Measurements from ENCODE around the gene BBLN. TPM values are rescaled to one million over a fixed set of nuclear protein-coding genes. Genes with fewer than 3 reads are reported as not detected.

Gene BBLN
- total RNA-seq, 1 donor from 2014 or later = 7.8 TPM

DNA sequence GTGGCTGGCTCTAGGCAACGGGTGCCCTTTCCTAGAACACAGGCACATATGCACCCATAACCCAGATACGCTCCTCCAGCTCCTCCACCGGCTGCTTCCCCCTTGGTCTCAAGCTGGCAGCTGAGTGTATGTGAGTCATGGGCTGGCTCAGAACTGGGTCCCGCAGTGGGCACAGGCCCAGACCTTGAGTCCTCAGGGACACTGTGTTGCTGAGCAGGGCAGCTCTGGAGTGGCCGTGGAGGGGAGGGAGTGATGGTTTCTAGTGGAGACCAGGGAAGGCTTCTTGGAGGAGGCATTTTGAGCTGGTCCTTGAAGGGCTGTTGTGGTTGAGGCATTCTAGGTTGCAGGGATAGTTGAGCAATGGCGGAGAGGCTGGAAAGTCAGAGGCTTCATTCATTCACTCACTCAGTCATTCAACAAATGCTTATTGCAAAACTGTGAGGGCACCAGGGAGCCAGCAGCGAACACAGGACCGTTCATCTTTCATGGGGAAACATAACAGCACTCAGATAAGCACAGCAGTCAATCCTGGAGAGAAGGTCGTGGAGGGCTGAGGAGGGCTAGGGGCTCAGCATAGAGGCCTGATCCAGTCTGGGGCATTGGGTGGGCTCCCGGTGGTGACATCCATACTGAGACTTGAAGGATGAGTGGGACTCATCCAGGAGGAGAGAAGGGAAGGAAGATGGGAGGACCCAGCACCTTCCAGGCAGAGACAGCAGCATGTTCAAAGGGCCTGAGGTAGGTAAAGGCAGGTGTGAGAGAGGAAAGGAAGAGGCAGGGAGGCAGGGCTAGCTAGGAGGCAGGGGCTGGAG lies 2.4 kb downstream of the BBLN start:
- Histone ChIP-seq H3K27me3 (ENCODE audit: control insufficient read depth in 3 of 3, insufficient read depth in 3 of 3, low read length in 3 of 3) (no peaks in the 10 kb centered on the region), H3K4me1 (ENCODE audit: control insufficient read depth in 3 of 3, insufficient read depth in 3 of 3, low read length in 3 of 3) (peaks cover 11 to 23% (median 20%) of the 10 kb centered on the region in 3 donors), H3K4me3 (ENCODE audit: low read length in 3 of 3) (no peak overlapping the region), H3K9me3 (ENCODE audit: control insufficient read depth in 3 of 3, low read length in 3 of 3) (no peaks in the 10 kb centered on the region), H3K27ac (ENCODE audit: low read depth, low read length) (no peak overlapping the region), H3K36me3 (ENCODE audit: control insufficient read depth in 3 of 3, insufficient read depth in 3 of 3, low read length in 3 of 3) (peaks cover 28 to 40% (median 34%) of the 10 kb centered on the region in 3 donors), H3K9ac (ENCODE audit: low read depth in 1 of 3, low read length in 3 of 3) (peak overlapping the region in 1 of 3 donors; percentile 16)

DNA sequence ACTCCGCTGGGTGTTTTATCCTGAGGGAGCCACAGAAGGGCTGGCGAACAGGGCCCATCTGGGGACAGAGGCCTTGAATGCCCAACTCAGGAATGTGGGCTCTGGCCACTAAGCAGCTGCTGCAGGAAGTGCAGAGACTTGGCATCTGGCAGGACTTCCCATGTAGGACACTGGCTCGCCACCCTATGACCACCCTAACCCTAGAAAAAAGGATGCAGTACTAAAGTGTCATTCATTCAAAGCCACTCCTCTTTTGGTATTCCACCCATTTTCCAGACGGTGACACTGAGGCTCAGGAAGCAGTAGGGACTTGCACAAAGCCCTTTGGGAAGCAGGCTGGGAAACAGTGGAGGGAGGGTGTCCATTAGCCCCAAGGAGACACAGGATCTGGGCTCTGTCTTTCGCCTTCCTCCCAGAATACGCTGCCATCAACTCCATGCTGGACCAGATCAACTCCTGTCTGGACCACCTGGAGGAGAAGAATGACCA lies 3.0 kb downstream of the BBLN start:
- Histone ChIP-seq H3K27me3 (ENCODE audit: control insufficient read depth in 3 of 3, insufficient read depth in 3 of 3, low read length in 3 of 3) (no peaks in the 10 kb centered on the region), H3K36me3 (ENCODE audit: control insufficient read depth in 3 of 3, insufficient read depth in 3 of 3, low read length in 3 of 3) (peaks cover 34 to 46% (median 40%) of the 10 kb centered on the region in 3 donors), H3K27ac (ENCODE audit: low read depth, low read length) (no peak overlapping the region), H3K4me1 (ENCODE audit: control insufficient read depth in 3 of 3, insufficient read depth in 3 of 3, low read length in 3 of 3) (peaks cover 11 to 23% (median 20%) of the 10 kb centered on the region in 3 donors), H3K4me3 (ENCODE audit: low read length in 3 of 3) (no peak overlapping the region), H3K9me3 (ENCODE audit: control insufficient read depth in 3 of 3, low read length in 3 of 3) (no peaks in the 10 kb centered on the region), H3K9ac (ENCODE audit: low read depth in 1 of 3, low read length in 3 of 3) (no peak overlapping the region)

DNA sequence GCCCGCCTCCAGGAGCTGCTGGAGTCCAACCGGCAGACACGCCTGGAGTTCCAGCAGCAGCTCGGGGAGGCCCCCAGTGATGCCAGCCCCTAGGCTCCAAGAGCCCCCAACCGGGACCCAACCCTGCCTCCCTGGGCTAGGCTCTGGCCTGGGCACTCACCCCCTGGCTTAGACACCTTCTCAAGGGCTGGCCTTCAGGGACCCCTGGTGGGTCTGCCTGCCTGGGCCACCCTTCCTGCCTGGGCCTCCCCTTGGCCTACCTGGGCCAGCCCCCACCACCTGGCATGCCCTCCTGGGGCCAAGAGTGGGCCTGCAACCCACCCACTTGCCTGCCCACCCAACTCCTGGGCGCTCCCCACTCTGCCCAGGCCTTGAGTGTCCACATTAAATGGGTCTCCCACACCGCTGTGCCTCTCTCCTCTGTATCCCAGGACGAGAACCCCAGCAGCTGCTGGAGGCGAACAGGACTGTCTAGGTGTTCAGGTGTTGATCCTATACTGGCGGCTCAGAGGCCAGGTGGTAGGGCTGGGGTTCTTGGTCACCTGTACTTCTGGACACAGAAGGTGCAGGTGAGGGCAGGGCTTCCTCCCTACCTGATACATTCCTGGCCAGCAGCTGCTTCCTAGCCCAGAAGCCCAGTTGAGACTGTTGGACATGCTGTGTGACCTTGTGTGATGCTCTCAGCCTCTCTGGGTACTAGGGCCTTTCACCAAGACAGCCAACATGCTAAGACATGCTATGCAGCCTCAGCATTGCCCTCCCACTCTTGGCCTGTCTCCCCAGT lies 3.6 kb downstream of the BBLN start:
- no peak overlapping the region for H3K9ac ChIP-seq (ENCODE audit: low read depth in 1 of 3, low read length in 3 of 3)
- peaks cover 11 to 23% (median 20%) of the 10 kb centered on the region in 3 donors for H3K4me1 ChIP-seq (ENCODE audit: control insufficient read depth in 3 of 3, insufficient read depth in 3 of 3, low read length in 3 of 3)
- H3K27ac ChIP-seq (ENCODE audit: low read depth, low read length) = no peak overlapping the region
- no peak overlapping the region for H3K4me3 ChIP-seq (ENCODE audit: low read length in 3 of 3)
- H3K27me3 ChIP-seq (ENCODE audit: control insufficient read depth in 3 of 3, insufficient read depth in 3 of 3, low read length in 3 of 3) = no peaks in the 10 kb centered on the region
- peaks cover 38 to 51% (median 44%) of the 10 kb centered on the region in 3 donors for H3K36me3 ChIP-seq (ENCODE audit: control insufficient read depth in 3 of 3, insufficient read depth in 3 of 3, low read length in 3 of 3)
- no peaks in the 10 kb centered on the region for H3K9me3 ChIP-seq (ENCODE audit: control insufficient read depth in 3 of 3, low read length in 3 of 3)

DNA sequence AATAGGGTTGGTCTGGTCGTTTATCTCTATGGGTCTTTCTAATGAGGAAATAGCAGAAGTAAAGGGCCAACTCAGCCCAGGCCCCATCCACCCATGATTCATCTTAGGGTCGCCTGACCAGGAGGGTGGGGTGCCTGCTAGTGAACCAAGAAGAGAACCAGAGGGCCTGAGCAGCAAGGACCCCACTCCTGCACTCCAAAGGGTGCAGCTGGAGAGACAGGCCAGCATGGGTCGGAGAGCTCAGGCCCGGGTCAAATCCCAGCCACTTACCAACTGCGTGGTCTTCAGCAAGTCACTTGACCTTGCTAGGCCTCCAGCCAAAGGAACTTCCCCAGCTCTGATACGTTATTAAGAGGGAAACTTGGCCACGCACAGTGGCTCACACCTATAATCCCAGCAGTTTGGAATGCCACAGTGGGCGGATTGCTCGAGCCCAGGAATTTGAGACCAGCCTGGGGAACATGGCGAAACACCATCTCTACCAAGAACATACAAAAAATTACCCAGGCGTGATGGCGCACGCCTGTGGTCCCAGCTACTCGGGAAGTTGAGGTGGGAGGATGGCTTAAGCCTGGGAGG lies 4.3 kb downstream of the BBLN start:
- Histone ChIP-seq H3K27me3 (ENCODE audit: control insufficient read depth in 3 of 3, insufficient read depth in 3 of 3, low read length in 3 of 3) (no peaks in the 10 kb centered on the region), H3K4me1 (ENCODE audit: control insufficient read depth in 3 of 3, insufficient read depth in 3 of 3, low read length in 3 of 3) (peaks cover 11 to 21% (median 18%) of the 10 kb centered on the region in 3 donors), H3K9ac (ENCODE audit: low read depth in 1 of 3, low read length in 3 of 3) (no peak overlapping the region), H3K27ac (ENCODE audit: low read depth, low read length) (no peak overlapping the region), H3K9me3 (ENCODE audit: control insufficient read depth in 3 of 3, low read length in 3 of 3) (no peaks in the 10 kb centered on the region), H3K36me3 (ENCODE audit: control insufficient read depth in 3 of 3, insufficient read depth in 3 of 3, low read length in 3 of 3) (peaks cover 45 to 57% (median 50%) of the 10 kb centered on the region in 3 donors), H3K4me3 (ENCODE audit: low read length in 3 of 3) (no peak overlapping the region)

DNA sequence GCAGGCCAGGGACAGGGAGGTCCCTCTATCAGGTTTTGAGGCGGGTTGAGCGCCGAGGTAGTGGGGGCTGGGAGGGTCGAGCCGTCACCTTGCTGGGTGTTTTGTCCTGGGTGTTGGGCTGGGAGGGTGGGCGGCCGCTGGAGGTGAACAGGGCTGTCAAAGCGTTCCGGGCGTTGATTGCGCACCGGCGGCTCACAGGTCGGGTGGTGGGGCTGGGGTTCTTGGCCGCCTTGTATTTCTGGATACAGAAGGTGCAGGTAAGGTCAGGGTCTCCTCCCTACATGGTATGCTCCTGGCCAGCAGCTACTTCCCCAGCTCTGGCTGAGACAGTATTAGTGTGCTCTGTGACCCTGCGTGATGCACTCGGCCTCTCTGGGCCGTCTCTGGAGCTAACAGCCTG lies 6.1 kb downstream of the BBLN start:
- Histone ChIP-seq H3K27ac (ENCODE audit: low read depth, low read length) (no peak overlapping the region), H3K9me3 (ENCODE audit: control insufficient read depth in 3 of 3, low read length in 3 of 3) (no peaks in the 10 kb centered on the region), H3K36me3 (ENCODE audit: control insufficient read depth in 3 of 3, insufficient read depth in 3 of 3, low read length in 3 of 3) (peaks cover 53 to 71% (median 60%) of the 10 kb centered on the region in 3 donors), H3K4me3 (ENCODE audit: low read length in 3 of 3) (no peak overlapping the region), H3K9ac (ENCODE audit: low read depth in 1 of 3, low read length in 3 of 3) (no peak overlapping the region), H3K4me1 (ENCODE audit: control insufficient read depth in 3 of 3, insufficient read depth in 3 of 3, low read length in 3 of 3) (peaks cover 2 to 8% (median 5%) of the 10 kb centered on the region in 3 donors), H3K27me3 (ENCODE audit: control insufficient read depth in 3 of 3, insufficient read depth in 3 of 3, low read length in 3 of 3) (no peaks in the 10 kb centered on the region)

DNA sequence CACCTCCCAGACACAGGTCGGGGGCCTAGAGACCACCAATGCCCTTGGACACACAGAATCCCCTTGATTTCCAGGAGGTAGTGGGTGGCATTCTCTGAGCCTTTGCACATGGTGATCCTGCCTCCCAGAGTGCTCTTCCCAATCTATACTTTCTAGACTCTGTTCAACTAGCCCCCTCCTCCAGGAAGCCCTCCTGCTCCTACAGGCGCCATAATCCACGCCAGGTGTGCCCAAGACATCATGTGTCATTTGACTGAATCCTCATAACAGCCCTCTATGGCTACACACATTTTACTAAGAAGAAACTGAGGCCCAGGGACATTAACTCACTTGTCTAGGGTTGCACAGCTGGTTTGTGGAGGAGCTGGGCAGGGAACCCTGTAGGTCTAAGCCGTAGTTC lies 7.1 kb downstream of the BBLN start:
- no peak overlapping the region for H3K4me3 ChIP-seq (ENCODE audit: low read length in 3 of 3)
- no peak overlapping the region for H3K27ac ChIP-seq (ENCODE audit: low read depth, low read length)
- H3K9ac ChIP-seq (ENCODE audit: low read depth in 1 of 3, low read length in 3 of 3) = no peak overlapping the region
- H3K27me3 ChIP-seq (ENCODE audit: control insufficient read depth in 3 of 3, insufficient read depth in 3 of 3, low read length in 3 of 3) = no peaks in the 10 kb centered on the region
- H3K9me3 ChIP-seq (ENCODE audit: control insufficient read depth in 3 of 3, low read length in 3 of 3) = no peaks in the 10 kb centered on the region
- H3K36me3 ChIP-seq (ENCODE audit: control insufficient read depth in 3 of 3, insufficient read depth in 3 of 3, low read length in 3 of 3) = peaks cover 53 to 71% (median 60%) of the 10 kb centered on the region in 3 donors
- H3K4me1 ChIP-seq (ENCODE audit: control insufficient read depth in 3 of 3, insufficient read depth in 3 of 3, low read length in 3 of 3) = peaks cover 0 to 3% (median under 1%) of the 10 kb centered on the region in 3 donors

DNA sequence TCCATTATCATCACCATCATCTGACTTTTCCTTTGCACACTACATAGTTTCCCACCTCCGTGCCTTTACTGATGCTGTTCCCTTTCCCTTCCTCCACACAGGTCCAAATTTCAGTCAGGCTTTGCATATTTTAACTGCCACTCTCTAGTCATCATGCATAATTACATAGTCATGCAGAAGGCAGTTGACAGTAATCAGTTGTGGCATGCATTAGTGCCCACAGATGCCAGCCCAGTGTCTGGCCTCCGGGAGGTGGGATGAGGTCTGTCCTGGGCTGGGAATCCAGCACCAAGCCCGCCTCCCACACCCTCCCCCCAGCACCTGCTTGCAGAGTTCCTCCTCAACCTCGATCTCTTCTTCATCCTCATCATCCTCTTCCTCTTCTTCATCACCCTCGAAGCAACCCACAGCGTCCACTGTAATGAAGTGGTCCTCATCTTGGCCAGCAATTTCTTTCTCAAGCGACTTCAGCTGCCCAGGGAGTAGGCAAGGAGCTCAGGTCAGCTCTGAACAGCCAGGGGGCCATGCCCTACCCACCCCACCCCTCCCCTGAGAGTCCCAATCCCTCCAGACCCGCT lies 8.8 kb downstream of the BBLN start:
- no peak overlapping the region for H3K4me3 ChIP-seq (ENCODE audit: low read length in 3 of 3)
- no peak overlapping the region for H3K27ac ChIP-seq (ENCODE audit: low read depth, low read length)

DNA sequence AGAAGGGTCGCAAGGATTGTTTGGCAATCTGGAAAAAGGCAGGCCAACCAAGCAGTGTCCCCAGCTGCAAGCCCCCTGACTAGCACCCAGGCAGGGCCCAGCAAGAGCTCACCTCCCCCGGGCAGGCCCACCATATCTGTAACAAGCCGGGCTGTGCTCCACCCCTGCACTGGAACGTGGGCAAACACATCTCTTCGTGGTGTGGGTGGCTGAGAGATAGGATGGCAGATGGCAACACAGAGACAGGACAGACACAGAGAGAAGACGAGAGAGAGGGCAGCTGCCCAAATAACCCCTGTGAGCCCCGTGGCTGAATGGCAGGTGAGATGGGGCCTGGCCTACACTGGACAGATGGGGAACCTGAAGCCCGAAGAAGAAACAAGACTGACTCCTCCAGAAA lies 9.4 kb downstream of the BBLN start:
- no peak overlapping the region for H3K27ac ChIP-seq (ENCODE audit: low read depth, low read length)
- no peak overlapping the region for H3K9ac ChIP-seq (ENCODE audit: low read depth in 1 of 3, low read length in 3 of 3)
- no peaks in the 10 kb centered on the region for H3K27me3 ChIP-seq (ENCODE audit: control insufficient read depth in 3 of 3, insufficient read depth in 3 of 3, low read length in 3 of 3)
- H3K36me3 ChIP-seq (ENCODE audit: control insufficient read depth in 3 of 3, insufficient read depth in 3 of 3, low read length in 3 of 3) = peaks cover 46 to 62% (median 49%) of the 10 kb centered on the region in 3 donors
- H3K4me1 ChIP-seq (ENCODE audit: control insufficient read depth in 3 of 3, insufficient read depth in 3 of 3, low read length in 3 of 3) = no peaks in the 10 kb centered on the region
- H3K4me3 ChIP-seq (ENCODE audit: low read length in 3 of 3) = no peak overlapping the region
- H3K9me3 ChIP-seq (ENCODE audit: control insufficient read depth in 3 of 3, low read length in 3 of 3) = no peaks in the 10 kb centered on the region

More for the DNA sequence above, 8.8 kb downstream of the BBLN start:
- H3K9me3 ChIP-seq (ENCODE audit: control insufficient read depth in 3 of 3, low read length in 3 of 3) = no peaks in the 10 kb centered on the region
- H3K4me1 ChIP-seq (ENCODE audit: control insufficient read depth in 3 of 3, insufficient read depth in 3 of 3, low read length in 3 of 3) = no peaks in the 10 kb centered on the region
- H3K27me3 ChIP-seq (ENCODE audit: control insufficient read depth in 3 of 3, insufficient read depth in 3 of 3, low read length in 3 of 3) = no peaks in the 10 kb centered on the region
- no peak overlapping the region for H3K9ac ChIP-seq (ENCODE audit: low read depth in 1 of 3, low read length in 3 of 3)
- H3K36me3 ChIP-seq (ENCODE audit: control insufficient read depth in 3 of 3, insufficient read depth in 3 of 3, low read length in 3 of 3) = peaks cover 48 to 63% (median 50%) of the 10 kb centered on the region in 3 donors

DNA sequence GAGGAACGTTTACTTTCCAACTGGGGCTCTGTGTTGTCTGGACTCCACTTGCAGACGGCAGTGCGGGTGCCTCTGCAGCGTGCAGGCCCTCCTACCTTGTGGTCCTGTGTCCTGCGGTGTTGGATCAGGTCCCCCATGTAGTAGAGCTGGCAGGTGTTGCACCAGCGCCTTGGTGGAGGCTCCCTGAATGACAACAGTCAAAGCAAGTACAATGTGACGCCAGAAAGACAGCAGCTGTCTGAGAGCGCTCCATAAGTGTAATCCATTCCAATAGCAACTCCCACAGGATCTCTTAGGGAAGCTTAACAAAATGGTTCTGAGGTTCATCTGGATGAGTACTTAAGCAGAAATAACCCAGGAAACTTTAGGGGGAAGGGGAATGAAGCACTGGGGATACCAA lies 9.9 kb downstream of the BBLN start:
- no peak overlapping the region for H3K27ac ChIP-seq (ENCODE audit: low read depth, low read length)
- no peaks in the 10 kb centered on the region for H3K4me1 ChIP-seq (ENCODE audit: control insufficient read depth in 3 of 3, insufficient read depth in 3 of 3, low read length in 3 of 3)
- no peak overlapping the region for H3K9ac ChIP-seq (ENCODE audit: low read depth in 1 of 3, low read length in 3 of 3)
- H3K27me3 ChIP-seq (ENCODE audit: control insufficient read depth in 3 of 3, insufficient read depth in 3 of 3, low read length in 3 of 3) = no peaks in the 10 kb centered on the region
- H3K4me3 ChIP-seq (ENCODE audit: low read length in 3 of 3) = no peak overlapping the region
- no peaks in the 10 kb centered on the region for H3K9me3 ChIP-seq (ENCODE audit: control insufficient read depth in 3 of 3, low read length in 3 of 3)
- peaks cover 45 to 61% (median 48%) of the 10 kb centered on the region in 3 donors for H3K36me3 ChIP-seq (ENCODE audit: control insufficient read depth in 3 of 3, insufficient read depth in 3 of 3, low read length in 3 of 3)
